Measurements from ENCODE around the gene NVL.
A peak's percentile ranks its signal among the peaks of the same experiment; 100 is the strongest.

- TF ChIP-seq EP300 (IDR thresholded peaks at IDR 0.05; ENCODE audit: borderline replicate concordance in 1 of 2, low read depth in 2 of 2, low read length in 2 of 2) (no peak), CEBPB (IDR thresholded peaks at IDR 0.05; ENCODE audit: low read depth, low read length) (no peak), MAX (IDR thresholded peaks at IDR 0.05) (0 out of 2 replicates have a peak, but pooled peaks have one; percentile 13), CHD1 (IDR thresholded peaks at IDR 0.05; ENCODE audit: low read depth, low read length) (no peak), EZH2 (IDR thresholded peaks at IDR 0.05; ENCODE audit: low read depth, low read length, severe bottlenecking) (no peak), POLR2A (IDR thresholded peaks at IDR 0.05; ENCODE audit: control extremely low read depth in 1 of 2, low read depth in 2 of 2, low read length in 2 of 2) (no peak), CTCF (IDR thresholded peaks at IDR 0.05; ENCODE audit: control extremely low read depth in 1 of 3, insufficient read depth in 1 of 3, low read depth in 1 of 3, low read length in 3 of 3) (no peak), EGR1 (IDR thresholded peaks at IDR 0.05; ENCODE audit: borderline replicate concordance, low read depth, low read length) (no peak), SP4 (IDR thresholded peaks at IDR 0.05; ENCODE audit: low read length) (no peak), SUZ12 (IDR thresholded peaks at IDR 0.05; ENCODE audit: low read length) (no peak)
Measured at GRCh38 chr1:224256640-224257039, 73.3 kb downstream of the NVL start.

All from H1 (cell line).